C4-2B (cell line): ENCODE results near the gene ZNF254.

ENCODE experiments used
- CTCF ChIP-seq: fragments of 450-650 bp; conservative IDR thresholded peaks from 2 replicates; pipeline ENCODE4 v1.5.1; 2017; ENCODE audit warnings: mild to moderate bottlenecking
- ZFX ChIP-seq: fragments of 450-650 bp; IDR thresholded peaks from 2 replicates; pipeline ENCODE4 v1.6.1; 2017

- no peak for TF ChIP-seq CTCF
- TF ChIP-seq ZFX = no peak
Measured at GRCh38 chr19:24057144-24057543, 29.8 kb upstream of the ZNF254 start.
